NT2/D1 (cell line): Measurements from ENCODE around the gene NTN4.

Experiments used
- SUZ12 ChIP-seq: IDR thresholded peaks from 2 replicates; pipeline ENCODE4 v1.6.1; 2011; ENCODE audit not compliant: insufficient read length, insufficient read depth; ENCODE audit errors: extremely low read depth
- ZNF274 ChIP-seq: IDR thresholded peaks from 2 replicates; pipeline ENCODE4 v1.6.1; 2011; ENCODE audit warnings: mild to moderate bottlenecking, low read depth, low read length

DNA sequence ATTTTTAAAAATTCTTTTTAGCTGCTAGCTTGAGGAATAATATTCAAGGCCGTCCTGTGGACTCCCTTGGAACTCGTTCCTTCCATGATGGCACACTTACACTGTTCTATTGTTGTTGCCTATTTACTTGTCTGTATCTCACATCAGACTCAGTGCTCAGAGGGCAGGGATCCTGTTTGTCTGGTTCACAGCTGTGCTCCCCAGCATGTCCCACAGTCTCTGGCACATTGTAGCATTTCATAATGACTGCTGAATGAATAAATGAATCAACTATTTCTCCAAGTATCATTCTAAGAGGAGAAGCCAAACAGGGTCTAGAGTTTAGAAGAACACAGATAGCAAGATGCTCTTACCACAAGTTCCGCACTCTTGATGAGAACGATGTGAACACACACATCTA lies 48.0 kb downstream of the NTN4 start:
- no peak for TF ChIP-seq SUZ12
- no peak for TF ChIP-seq ZNF274
